ENCODE measurements around the gene UROD.

- TF ChIP-seq, protein P1, sequence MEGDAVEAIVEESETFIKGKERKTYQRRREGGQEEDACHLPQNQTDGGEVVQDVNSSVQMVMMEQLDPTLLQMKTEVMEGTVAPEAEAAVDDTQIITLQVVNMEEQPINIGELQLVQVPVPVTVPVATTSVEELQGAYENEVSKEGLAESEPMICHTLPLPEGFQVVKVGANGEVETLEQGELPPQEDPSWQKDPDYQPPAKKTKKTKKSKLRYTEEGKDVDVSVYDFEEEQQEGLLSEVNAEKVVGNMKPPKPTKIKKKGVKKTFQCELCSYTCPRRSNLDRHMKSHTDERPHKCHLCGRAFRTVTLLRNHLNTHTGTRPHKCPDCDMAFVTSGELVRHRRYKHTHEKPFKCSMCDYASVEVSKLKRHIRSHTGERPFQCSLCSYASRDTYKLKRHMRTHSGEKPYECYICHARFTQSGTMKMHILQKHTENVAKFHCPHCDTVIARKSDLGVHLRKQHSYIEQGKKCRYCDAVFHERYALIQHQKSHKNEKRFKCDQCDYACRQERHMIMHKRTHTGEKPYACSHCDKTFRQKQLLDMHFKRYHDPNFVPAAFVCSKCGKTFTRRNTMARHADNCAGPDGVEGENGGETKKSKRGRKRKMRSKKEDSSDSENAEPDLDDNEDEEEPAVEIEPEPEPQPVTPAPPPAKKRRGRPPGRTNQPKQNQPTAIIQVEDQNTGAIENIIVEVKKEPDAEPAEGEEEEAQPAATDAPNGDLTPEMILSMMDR (IDR thresholded peaks at IDR 0.05): no peak
- no peak for TF ChIP-seq POLR2A (IDR thresholded peaks at IDR 0.05)
These were observed 7.7 kb upstream of the UROD start for GRCh38 chr1:45004281-45004920.
